HepG2 (cell line): Measurements from ENCODE around the gene AFG1L.

Experiments used
- BHLHE40 ChIP-seq: IDR thresholded peaks from 2 replicates; pipeline ENCODE4 v1.6.1; 2011; ENCODE audit warnings: low read length, improper control_type of control experiment
- ZNF350 ChIP-seq: sonication (generic); formaldehyde crosslinking; IDR thresholded peaks from 2 replicates; pipeline ENCODE4 v1.4.0; 2020; ENCODE audit warnings: mild to moderate bottlenecking, low read depth, missing genetic modification reagents, borderline replicate concordance
- TF ChIP-seq, protein P1 (sequence below): sonication (generic); formaldehyde crosslinking; IDR thresholded peaks from 2 replicates; pipeline ENCODE4 v1.4.0; 2020; ENCODE audit warnings: missing genetic modification reagents

DNA sequence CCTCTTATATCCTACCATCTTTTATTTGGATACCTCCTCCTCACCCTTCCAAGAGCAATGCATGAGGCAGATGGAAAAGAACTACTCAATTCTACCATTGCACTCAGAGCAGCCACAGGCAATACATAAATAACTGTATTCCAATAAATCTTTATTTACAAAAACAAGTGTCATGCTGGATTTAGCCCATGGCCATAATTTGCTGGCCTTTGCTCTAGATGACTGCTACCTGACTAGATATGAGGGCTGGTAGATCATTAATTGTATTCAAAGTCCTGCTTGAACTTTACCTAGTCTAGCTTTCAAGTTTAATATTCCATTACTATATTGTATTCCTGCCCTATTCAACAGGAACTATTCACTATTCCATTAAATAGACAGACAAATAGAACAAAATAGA lies 37.1 kb downstream of the AFG1L start:
- TF ChIP-seq, protein P1, sequence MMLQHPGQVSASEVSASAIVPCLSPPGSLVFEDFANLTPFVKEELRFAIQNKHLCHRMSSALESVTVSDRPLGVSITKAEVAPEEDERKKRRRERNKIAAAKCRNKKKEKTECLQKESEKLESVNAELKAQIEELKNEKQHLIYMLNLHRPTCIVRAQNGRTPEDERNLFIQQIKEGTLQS (CRISPR knock-in tag): no peak
- no peak for TF ChIP-seq ZNF350 (CRISPR knock-in tag)
- TF ChIP-seq BHLHE40: no peak
